HUES6 (cell line): Measurements from ENCODE around the gene PRDX1.
"Not testable (repeated sequence)": the region's sequence is repeated elsewhere in the genome, so short reads cannot be mapped to it uniquely, and the experiment has no call there.

ENCODE experiments used
- H3K27ac ChIP-seq: 2 replicates; pipeline ENCODE4 v1.7.0; 2013; ENCODE audit warnings: low read depth, mild to moderate bottlenecking, low read length, inconsistent platforms
- H3K27me3 ChIP-seq: 2 replicates; pipeline ENCODE4 v1.6.1; 2013; ENCODE audit warnings: low read length; ENCODE audit not compliant: control insufficient read depth, insufficient read depth
- H3K36me3 ChIP-seq: 2 replicates; pipeline ENCODE4 v1.6.1; 2013; ENCODE audit warnings: low read length; ENCODE audit not compliant: control insufficient read depth, insufficient read depth
- H3K4me1 ChIP-seq: 2 replicates; pipeline ENCODE4 v1.6.1; 2013; ENCODE audit warnings: low read length; ENCODE audit not compliant: control insufficient read depth, insufficient read depth
- H3K4me3 ChIP-seq: 2 replicates; pipeline ENCODE4 v1.5.1; 2013; ENCODE audit warnings: low read depth, low read length
- H3K9ac ChIP-seq: one replicate; pipeline ENCODE4 v1.6.1; 2013; ENCODE audit warnings: mild to moderate bottlenecking, low read length
- H3K9me3 ChIP-seq: 2 replicates; pipeline ENCODE4 v1.6.1; 2013; ENCODE audit warnings: low read depth, low read length; ENCODE audit not compliant: control insufficient read depth, insufficient read depth

The PRDX1 gene

GRCh38 chr1:45531873-45532272 lies 10.2 kb upstream of the PRDX1 start:
- no peaks in the 10 kb centered on the region for H3K9me3 ChIP-seq
- no peak overlapping the region for H3K27ac ChIP-seq
- no peak overlapping the region for H3K4me3 ChIP-seq
- H3K36me3 ChIP-seq, result no peaks in the 10 kb centered on the region
- peaks cover 2% of the 10 kb centered on the region; the same call in 1 of the 2 replicates for H3K4me1 ChIP-seq
- no peaks in the 10 kb centered on the region for H3K27me3 ChIP-seq
- H3K9ac ChIP-seq, result no peak overlapping the region

- Histone ChIP-seq H3K27ac (no peak overlapping the region), H3K9me3 (no peaks in the 10 kb centered on the region), H3K9ac (no peak overlapping the region), H3K4me3 (no peak overlapping the region), H3K36me3 (no peaks in the 10 kb centered on the region), H3K4me1 (no peaks in the 10 kb centered on the region), H3K27me3 (no peaks in the 10 kb centered on the region)
These were observed 9.0 kb upstream of the PRDX1 start for GRCh38 chr1:45530632-45531135.

GRCh38 chr1:45526135-45526644 lies 4.5 kb upstream of the PRDX1 start:
- H3K27ac ChIP-seq, result no peak overlapping the region
- no peak overlapping the region for H3K4me3 ChIP-seq
- H3K36me3 ChIP-seq, result no peaks in the 10 kb centered on the region
- no peaks in the 10 kb centered on the region for H3K27me3 ChIP-seq
- H3K9me3 ChIP-seq, result no peaks in the 10 kb centered on the region
- H3K4me1 ChIP-seq, result peaks cover 20% of the 10 kb centered on the region
- no peak overlapping the region for H3K9ac ChIP-seq

- not testable (repeated sequence) for H3K9me3 ChIP-seq, H3K4me3 ChIP-seq, H3K27ac ChIP-seq, H3K27me3 ChIP-seq, H3K36me3 ChIP-seq, H3K9ac ChIP-seq
- H3K4me1 ChIP-seq, result peaks cover 24% of the 10 kb centered on the region
These were observed 2.3 kb upstream of the PRDX1 start for GRCh38 chr1:45523975-45524374.

GRCh38 chr1:45523516-45523915 lies 1.8 kb upstream of the PRDX1 start:
- not testable (repeated sequence) for H3K27me3 ChIP-seq, H3K9ac ChIP-seq, H3K9me3 ChIP-seq, H3K4me3 ChIP-seq
- H3K36me3 ChIP-seq, result peaks cover 12% of the 10 kb centered on the region
- 0 out of 2 replicates have a peak overlapping the region, but pooled peaks have one; percentile 88 for H3K27ac ChIP-seq
- H3K4me1 ChIP-seq, result peaks cover 26% of the 10 kb centered on the region

GRCh38 chr1:45522324-45523104 lies 830 bp upstream of the PRDX1 start:
- no peaks in the 10 kb centered on the region for H3K9me3 ChIP-seq
- peak overlapping the region; percentile 88 for H3K27ac ChIP-seq
- no peaks in the 10 kb centered on the region for H3K27me3 ChIP-seq
- peaks cover 26% of the 10 kb centered on the region for H3K4me1 ChIP-seq
- peaks cover 19% of the 10 kb centered on the region for H3K36me3 ChIP-seq
- H3K4me3 ChIP-seq, result peak overlapping the region; percentile 85
- peak overlapping the region; percentile 88 for H3K9ac ChIP-seq

GRCh38 chr1:45519774-45520173 lies 1.9 kb downstream of the PRDX1 start:
- Histone ChIP-seq H3K4me3 (peak overlapping the region; percentile 85), H3K4me1 (peaks cover 19% of the 10 kb centered on the region), H3K36me3 (peaks cover 46% of the 10 kb centered on the region)
- not testable (repeated sequence) for H3K27ac ChIP-seq, H3K9ac ChIP-seq, H3K27me3 ChIP-seq, H3K9me3 ChIP-seq

- Histone ChIP-seq H3K27me3 (no peaks in the 10 kb centered on the region), H3K9ac (no peak overlapping the region), H3K4me3 (peak overlapping the region; percentile 85; the same call in 1 of the 2 replicates), H3K9me3 (no peaks in the 10 kb centered on the region), H3K36me3 (peaks cover 55% of the 10 kb centered on the region), H3K4me1 (peaks cover 18% of the 10 kb centered on the region), H3K27ac (no peak overlapping the region)
These were observed 2.8 kb downstream of the PRDX1 start for GRCh38 chr1:45518910-45519309.

GRCh38 chr1:45518366-45518765 lies 3.3 kb downstream of the PRDX1 start:
- Histone ChIP-seq H3K4me1 (peaks cover 18% of the 10 kb centered on the region), H3K36me3 (peaks cover 60% of the 10 kb centered on the region), H3K4me3 (peak overlapping the region; percentile 85; the same call in 1 of the 2 replicates)
- H3K27ac ChIP-seq, H3K9me3 ChIP-seq, H3K27me3 ChIP-seq, H3K9ac ChIP-seq: not testable (repeated sequence)

GRCh38 chr1:45516465-45516864 lies 5.2 kb downstream of the PRDX1 start:
- Histone ChIP-seq H3K9ac (no peak overlapping the region), H3K36me3 (peaks cover 79% of the 10 kb centered on the region), H3K27ac (no peak overlapping the region), H3K4me3 (no peak overlapping the region), H3K27me3 (no peaks in the 10 kb centered on the region), H3K4me1 (peaks cover 5% of the 10 kb centered on the region; the same call in 1 of the 2 replicates), H3K9me3 (no peaks in the 10 kb centered on the region)

- no peak overlapping the region for H3K27ac ChIP-seq
- peaks cover 84% of the 10 kb centered on the region for H3K36me3 ChIP-seq
- H3K27me3 ChIP-seq, result no peaks in the 10 kb centered on the region
- peaks cover 5% of the 10 kb centered on the region; the same call in 1 of the 2 replicates for H3K4me1 ChIP-seq
- H3K9me3 ChIP-seq, result no peaks in the 10 kb centered on the region
- H3K9ac ChIP-seq, result no peak overlapping the region
- no peak overlapping the region for H3K4me3 ChIP-seq
These were observed 5.6 kb downstream of the PRDX1 start for GRCh38 chr1:45516036-45516435.
